Endodermal cell (in vitro differentiated cells): ENCODE results near the gene MOB3B. TPM values are rescaled to one million over a fixed set of nuclear protein-coding genes. Genes with fewer than 3 reads are reported as not detected.
"Not testable (repeated sequence)": the region's sequence is repeated elsewhere in the genome, so short reads cannot be mapped to it uniquely, and the experiment has no call there.

Experiments
- DNase-seq: peaks from one replicate; pipeline ENCODE4 v3.0.0-alpha.2; 2017
- H3K27ac ChIP-seq: 2 replicates; pipeline ENCODE4 v1.5.1; 2013; ENCODE audit warnings: mild to moderate bottlenecking, low read depth, low read length, moderate library complexity
- H3K27me3 ChIP-seq: 2 replicates; pipeline ENCODE4 v1.6.1; 2013; ENCODE audit warnings: mild to moderate bottlenecking, low read length, moderate library complexity; ENCODE audit not compliant: insufficient read depth, control insufficient read depth, poor library complexity, severe bottlenecking
- H3K36me3 ChIP-seq: 2 replicates; pipeline ENCODE4 v1.7.0; 2013; ENCODE audit warnings: mild to moderate bottlenecking, low read length, moderate library complexity; ENCODE audit not compliant: control insufficient read depth, insufficient read depth
- H3K4me1 ChIP-seq: one replicate; pipeline ENCODE4 v1.7.0; 2013; ENCODE audit warnings: low read length; ENCODE audit not compliant: control insufficient read depth, insufficient read depth
- H3K4me3 ChIP-seq: 2 replicates; pipeline ENCODE4 v1.5.1; 2013; ENCODE audit warnings: mild to moderate bottlenecking, low read length, moderate library complexity
- H3K9ac ChIP-seq: 2 replicates; pipeline ENCODE4 v1.6.1; 2013; ENCODE audit warnings: mild to moderate bottlenecking, low read length, moderate library complexity; ENCODE audit not compliant: poor library complexity, severe bottlenecking; ENCODE audit errors: extremely low read depth
- H3K9me3 ChIP-seq: 2 replicates; pipeline ENCODE4 v1.6.1; 2013; ENCODE audit warnings: mild to moderate bottlenecking, low read length, moderate library complexity; ENCODE audit not compliant: control insufficient read depth
- H3K27ac Mint-ChIP-seq: 2 replicates; pipeline ENCODE4 v1.8.0; 2020; ENCODE audit warnings: mixed read lengths
- H3K27me3 Mint-ChIP-seq: 2 replicates; pipeline ENCODE4 v1.8.0; 2021; ENCODE audit warnings: mild to moderate bottlenecking, mixed read lengths; ENCODE audit not compliant: insufficient read depth
- H3K36me3 Mint-ChIP-seq: 2 replicates; pipeline ENCODE4 v1.8.0; 2020; ENCODE audit warnings: low read depth, mixed read lengths
- H3K4me1 Mint-ChIP-seq: 2 replicates; pipeline ENCODE4 v1.8.0; 2020; ENCODE audit warnings: mixed read lengths
- H3K4me3 Mint-ChIP-seq: 2 replicates; pipeline ENCODE4 v1.8.0; 2020; ENCODE audit warnings: mild to moderate bottlenecking, moderate library complexity, mixed read lengths
- H3K9me3 Mint-ChIP-seq: 2 replicates; pipeline ENCODE4 v1.8.0; 2020; ENCODE audit warnings: mild to moderate bottlenecking, mixed read lengths
- CTCF ChIP-seq: fragments of 200-600 bp; sonication (generic); conservative IDR thresholded peaks from 2 replicates; pipeline ENCODE4 v1.5.0; 2021; ENCODE audit warnings: antibody characterized with exemption, mild to moderate bottlenecking
- WGBS, 2 experiments: methylation state at CpG; one replicate each; pipeline versions ENCODE4 v1.1.5 to v1.1.7; 2013; ENCODE audit warnings: missing lambda C conversion rate in 2 of 2, mixed read lengths in 1 of 2; ENCODE audit not compliant: insufficient coverage in 1 of 2, insufficient read length in 1 of 2; 5-methylcytosine and 5-hydroxymethylcytosine counted together
- total RNA-seq, 2 donors: library from RNA; stranded (reverse); fragmentation: NEBNext Ultra II Directional in 1 of 2; extraction: Animal tissue kit (Norgen Biotek cat#: 25700) in 1 of 2; gene quantifications; 2 replicates in 1 of 2; 3 replicates in 1 of 2; pipeline ENCODE4 v1.2.1, GENCODE V29; 2021

Gene MOB3B
- total RNA-seq, 2 donors from 2014 or later, result 5.6 to 6.2 TPM

- no peaks in the 10 kb centered on the region for H3K27me3 ChIP-seq
- Mint-ChIP-seq H3K9me3 (no peaks in the 10 kb centered on the region), H3K27me3 (peaks cover 2% of the 10 kb centered on the region), H3K27ac (no peak overlapping the region), H3K4me3 (no peak overlapping the region), H3K36me3 (no peaks in the 10 kb centered on the region), H3K4me1 (peaks cover 30% of the 10 kb centered on the region)
- no peaks in the 10 kb centered on the region for H3K9me3 ChIP-seq
- H3K36me3 ChIP-seq, result no peaks in the 10 kb centered on the region
- DNase-seq, result no peak
- TF ChIP-seq CTCF, result no peak
- H3K4me3 ChIP-seq, result no peak overlapping the region
- no peak overlapping the region for H3K9ac ChIP-seq
- H3K4me1 ChIP-seq, result peaks cover 3% of the 10 kb centered on the region
- H3K27ac ChIP-seq, result peak overlapping the region; percentile 13
Measured at GRCh38 chr9:27450752-27451151, 78.9 kb downstream of the MOB3B start.

- not testable (repeated sequence) for H3K9me3 ChIP-seq, H3K9me3 Mint-ChIP-seq, H3K36me3 Mint-ChIP-seq, H3K36me3 ChIP-seq, DNase-seq, H3K27me3 ChIP-seq, H3K27me3 Mint-ChIP-seq, H3K4me1 ChIP-seq, H3K4me3 Mint-ChIP-seq, H3K4me3 ChIP-seq, H3K27ac Mint-ChIP-seq, H3K9ac ChIP-seq, H3K27ac ChIP-seq
- WGBS, 2 experiments, result 85 to 91% methylated on average over 3 of the region's 3 CpGs
- H3K4me1 Mint-ChIP-seq, result peaks cover 21% of the 10 kb centered on the region
Measured at GRCh38 chr9:27448356-27448755, 81.3 kb downstream of the MOB3B start.

- Mint-ChIP-seq H3K27ac (no peak overlapping the region), H3K4me1 (peaks cover 21% of the 10 kb centered on the region), H3K4me3 (no peak overlapping the region), H3K36me3 (no peaks in the 10 kb centered on the region), H3K9me3 (no peaks in the 10 kb centered on the region), H3K27me3 (no peaks in the 10 kb centered on the region)
- Histone ChIP-seq H3K27me3 (no peaks in the 10 kb centered on the region), H3K9ac (no peak overlapping the region), H3K27ac (no peak overlapping the region), H3K4me3 (no peak overlapping the region), H3K9me3 (no peaks in the 10 kb centered on the region), H3K36me3 (no peaks in the 10 kb centered on the region), H3K4me1 (peaks cover 3% of the 10 kb centered on the region)
- 77 to 81% methylated on average over 3 to 5 of the region's 5 CpGs for WGBS, 2 experiments
- TF ChIP-seq CTCF, result peak; percentile 47
- no peak for DNase-seq
Measured at GRCh38 chr9:27447031-27447683, 82.5 kb downstream of the MOB3B start.

- H3K27ac Mint-ChIP-seq, result no peak overlapping the region
- no peaks in the 10 kb centered on the region for H3K4me1 ChIP-seq
- no peak overlapping the region for H3K4me3 Mint-ChIP-seq
- no peaks in the 10 kb centered on the region for H3K36me3 Mint-ChIP-seq
- H3K9ac ChIP-seq, result no peak overlapping the region
- 81 to 83% methylated on average over 4 to 6 of the region's 6 CpGs for WGBS, 2 experiments
- no peak overlapping the region for H3K4me3 ChIP-seq
- TF ChIP-seq CTCF, result no peak
- H3K27me3 Mint-ChIP-seq, result no peaks in the 10 kb centered on the region
- H3K9me3 ChIP-seq, result no peaks in the 10 kb centered on the region
- no peaks in the 10 kb centered on the region for H3K9me3 Mint-ChIP-seq
- no peak overlapping the region for H3K27ac ChIP-seq
- no peaks in the 10 kb centered on the region for H3K36me3 ChIP-seq
- peaks cover 14% of the 10 kb centered on the region for H3K4me1 Mint-ChIP-seq
- H3K27me3 ChIP-seq, result no peaks in the 10 kb centered on the region
- DNase-seq, result no peak
Measured at GRCh38 chr9:27445688-27446087, 83.9 kb downstream of the MOB3B start.
